Testis (tissue), 3 donors: Measurements from ENCODE around the gene LRIG1. TPM values are rescaled to one million over a fixed set of nuclear protein-coding genes. Genes with fewer than 3 reads are reported as not detected.

Experiments
- DNase-seq: peaks from one replicate; pipeline ENCODE4 v3.0.0-alpha.2; 2019
- H3K27ac ChIP-seq, 2 donors: fragments of 200-600 bp; sonication (generic); one replicate each; pipeline ENCODE4 v1.5.1; 2019
- H3K27me3 ChIP-seq: fragments of 200-600 bp; sonication (generic); one replicate; pipeline ENCODE4 v1.5.1; 2019
- H3K36me3 ChIP-seq: fragments of 200-600 bp; sonication (generic); one replicate; pipeline ENCODE4 v1.5.1; 2017; ENCODE audit warnings: low read depth; ENCODE audit errors: missing control alignments
- H3K4me1 ChIP-seq: fragments of 200-600 bp; sonication (generic); one replicate; pipeline ENCODE4 v1.5.1; 2019
- H3K4me3 ChIP-seq, 2 donors: fragments of 200-600 bp; sonication (generic); one replicate each; pipeline ENCODE4 v1.5.1; 2017 to 2019
- H3K9me3 ChIP-seq: fragments of 200-600 bp; sonication (generic); one replicate; pipeline ENCODE4 v1.5.1; 2017
- POLR2A ChIP-seq: fragments of 450-650 bp; IDR thresholded peaks from one replicate; pipeline ENCODE4 v1.6.1; 2017; ENCODE audit warnings: antibody characterized with exemption, mild to moderate bottlenecking, moderate library complexity
- WGBS, 2 donors: methylation state at CpG; one replicate each; pipeline ENCODE4 v1.1.5; 2018; 5-methylcytosine and 5-hydroxymethylcytosine counted together
- intact Hi-C: fragments of 100-400 bp; cut with DNase I; formaldehyde crosslinking; loops from one replicate; pipeline ENCODE4 v1.15.1; 2023; ENCODE audit warnings: low total_unique reads
- polyA plus RNA-seq: library from polyadenylated mRNA; stranded (reverse); fragments of 350-450 nt; fragmentation: Illumina TruSeq; extraction: RNeasy Lipid Tissue Mini Kit (QIAGEN cat#74804); gene quantifications from one replicate; pipeline ENCODE4 v1.2.3, GENCODE V29; 2014; ENCODE audit warnings: low read depth, low replicate concordance; ENCODE audit not compliant: insufficient read depth
- total RNA-seq, 2 donors: library from RNA; depleted of rRNA; stranded (reverse); fragments of >200 nt; gene quantifications; one replicate each; pipeline ENCODE4 v1.2.3, GENCODE V29; 2016
- TF ChIP-seq, protein P1 (sequence below), 3 experiments: fragments of 450-650 bp in 2 of 3; fragments of 200-600 bp in 1 of 3; sonication (generic) in 1 of 3; IDR thresholded peaks; one replicate each; pipeline ENCODE4 v1.5.1; 2016 to 2019; ENCODE audit warnings: antibody characterized with exemption in 3 of 3, mild to moderate bottlenecking in 2 of 3, moderate library complexity in 1 of 3

The LRIG1 gene
- total and polyA plus RNA-seq, 3 donors from 2014 or later, result 62.7 to 107 (median 77.9) TPM

GRCh38 chr3:66538390-66538789, 37.6 kb upstream of the LRIG1 start:
- Histone ChIP-seq H3K36me3 (no peaks in the 10 kb centered on the region), H3K4me3 (no peak overlapping the region), H3K9me3 (no peaks in the 10 kb centered on the region), H3K27ac (no peak overlapping the region), H3K4me1 (no peaks in the 10 kb centered on the region), H3K27me3 (no peaks in the 10 kb centered on the region)
- TF ChIP-seq POLR2A, result no peak
- TF ChIP-seq, protein P1, sequence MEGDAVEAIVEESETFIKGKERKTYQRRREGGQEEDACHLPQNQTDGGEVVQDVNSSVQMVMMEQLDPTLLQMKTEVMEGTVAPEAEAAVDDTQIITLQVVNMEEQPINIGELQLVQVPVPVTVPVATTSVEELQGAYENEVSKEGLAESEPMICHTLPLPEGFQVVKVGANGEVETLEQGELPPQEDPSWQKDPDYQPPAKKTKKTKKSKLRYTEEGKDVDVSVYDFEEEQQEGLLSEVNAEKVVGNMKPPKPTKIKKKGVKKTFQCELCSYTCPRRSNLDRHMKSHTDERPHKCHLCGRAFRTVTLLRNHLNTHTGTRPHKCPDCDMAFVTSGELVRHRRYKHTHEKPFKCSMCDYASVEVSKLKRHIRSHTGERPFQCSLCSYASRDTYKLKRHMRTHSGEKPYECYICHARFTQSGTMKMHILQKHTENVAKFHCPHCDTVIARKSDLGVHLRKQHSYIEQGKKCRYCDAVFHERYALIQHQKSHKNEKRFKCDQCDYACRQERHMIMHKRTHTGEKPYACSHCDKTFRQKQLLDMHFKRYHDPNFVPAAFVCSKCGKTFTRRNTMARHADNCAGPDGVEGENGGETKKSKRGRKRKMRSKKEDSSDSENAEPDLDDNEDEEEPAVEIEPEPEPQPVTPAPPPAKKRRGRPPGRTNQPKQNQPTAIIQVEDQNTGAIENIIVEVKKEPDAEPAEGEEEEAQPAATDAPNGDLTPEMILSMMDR (IDR thresholded peaks at IDR 0.05), result no peak
- intact Hi-C loops, result no loop called here
- DNase-seq, result no peak

DNA sequence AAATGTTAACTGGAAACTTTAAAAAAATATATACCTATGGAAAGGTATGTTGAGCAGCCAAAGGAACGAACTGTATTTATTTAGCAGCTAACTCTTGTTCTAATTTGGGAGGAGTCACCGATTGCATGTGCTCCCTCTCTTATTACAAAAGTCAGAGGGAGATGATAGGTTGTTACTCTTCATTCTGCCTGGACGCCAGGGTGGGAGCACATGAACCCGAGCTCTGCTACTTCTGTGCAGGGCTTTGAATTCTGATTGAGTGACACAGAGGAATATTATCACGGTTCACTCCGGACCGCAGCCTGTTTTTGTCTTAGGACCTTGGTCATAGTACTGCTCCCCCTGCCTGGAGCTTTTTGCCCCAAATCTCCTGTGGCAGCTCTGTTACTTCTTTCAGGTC, 36.9 kb upstream of the LRIG1 start:
- Histone ChIP-seq H3K27me3 (no peaks in the 10 kb centered on the region), H3K4me1 (no peaks in the 10 kb centered on the region), H3K9me3 (no peaks in the 10 kb centered on the region), H3K4me3 (no peak overlapping the region), H3K27ac (no peak overlapping the region), H3K36me3 (no peaks in the 10 kb centered on the region)
- intact Hi-C loops, result no loop called here
- WGBS, 2 donors, result 88 to 89% methylated on average over 7 of the region's 7 CpGs
- no peak for TF ChIP-seq POLR2A
- TF ChIP-seq, protein P1 (IDR thresholded peaks at IDR 0.05), result no peak
- no peak for DNase-seq

GRCh38 chr3:66536791-66537190, 36.0 kb upstream of the LRIG1 start:
- Histone ChIP-seq H3K9me3 (no peaks in the 10 kb centered on the region), H3K36me3 (no peaks in the 10 kb centered on the region), H3K27ac (no peak overlapping the region), H3K4me3 (no peak overlapping the region), H3K27me3 (no peaks in the 10 kb centered on the region), H3K4me1 (no peaks in the 10 kb centered on the region)
- DNase-seq, result no peak
- TF ChIP-seq, protein P1 (IDR thresholded peaks at IDR 0.05), result no peak
- no peak for TF ChIP-seq POLR2A
- intact Hi-C loops, result no loop called here
- WGBS, 2 donors, result 93 to 97% methylated on average over 2 of the region's 2 CpGs

GRCh38 chr3:66534304-66534845, 33.6 kb upstream of the LRIG1 start:
- TF ChIP-seq, protein P1 (IDR thresholded peaks at IDR 0.05), result no peak
- no peak for TF ChIP-seq POLR2A
- Histone ChIP-seq H3K9me3 (no peaks in the 10 kb centered on the region), H3K4me1 (no peaks in the 10 kb centered on the region), H3K36me3 (no peaks in the 10 kb centered on the region), H3K4me3 (no peak overlapping the region), H3K27me3 (no peaks in the 10 kb centered on the region), H3K27ac (no peak overlapping the region)
- intact Hi-C loops, result no loop called here
- no peak for DNase-seq
- WGBS, 2 donors, result 63 to 74% methylated on average over 6 of the region's 6 CpGs

GRCh38 chr3:66532613-66533012, 31.8 kb upstream of the LRIG1 start:
- TF ChIP-seq, protein P1 (IDR thresholded peaks at IDR 0.05), result no peak
- no peak for TF ChIP-seq POLR2A
- H3K36me3 ChIP-seq, result no peaks in the 10 kb centered on the region
- 84 to 88% methylated on average over 1 of the region's 1 CpG for WGBS, 2 donors
- H3K9me3 ChIP-seq, result no peaks in the 10 kb centered on the region
- no peaks in the 10 kb centered on the region for H3K4me1 ChIP-seq
- no peak overlapping the region for H3K27ac ChIP-seq
- no peaks in the 10 kb centered on the region for H3K27me3 ChIP-seq
- H3K4me3 ChIP-seq, result no peak overlapping the region
- intact Hi-C loops, result no loop called here
- no peak for DNase-seq
